MM.1S (cell line): ENCODE measurements around the gene ZNF134.

ENCODE experiments used
- DNase-seq: peaks from one replicate; pipeline ENCODE4 v3.0.0-alpha.2; 2015
- H2AFZ ChIP-seq: fragments of 300-600 bp; sonication (generic); 2 replicates; pipeline ENCODE4 v1.6.0; 2016; ENCODE audit warnings: antibody characterized with exemption, low read length
- H3F3A ChIP-seq: fragments of 300-600 bp; sonication (generic); 2 replicates; pipeline ENCODE4 v1.6.1; 2016; ENCODE audit warnings: mild to moderate bottlenecking, antibody characterized with exemption, low read length, moderate library complexity, mixed read lengths; ENCODE audit not compliant: insufficient read depth
- H3K27ac ChIP-seq: fragments of 300-600 bp; sonication (generic); 2 replicates; pipeline ENCODE4 v1.5.1; 2016; ENCODE audit warnings: mild to moderate bottlenecking, low read length
- H3K27me3 ChIP-seq: fragments of 300-600 bp; sonication (generic); replicated peaks from 2 replicates; pipeline ENCODE4 v1.6.0; 2016; ENCODE audit warnings: low read length; ENCODE audit not compliant: insufficient read depth
- H3K36me3 ChIP-seq: fragments of 300-600 bp; sonication (generic); replicated peaks from 2 replicates; pipeline ENCODE4 v1.6.1; 2016; ENCODE audit warnings: mild to moderate bottlenecking, low read length, mixed read lengths; ENCODE audit not compliant: insufficient read depth
- H3K4me1 ChIP-seq: fragments of 300-600 bp; sonication (generic); 2 replicates; pipeline ENCODE4 v1.6.1; 2016; ENCODE audit warnings: low read length, mixed read lengths
- H3K4me2 ChIP-seq: fragments of 300-600 bp; sonication (generic); 2 replicates; pipeline ENCODE4 v1.6.0; 2016; ENCODE audit warnings: low read depth, low read length
- H3K4me3 ChIP-seq: fragments of 300-600 bp; sonication (generic); 2 replicates; pipeline ENCODE4 v1.5.1; 2016; ENCODE audit warnings: low read length, mixed read lengths
- H3K79me2 ChIP-seq: fragments of 300-600 bp; sonication (generic); 2 replicates; pipeline ENCODE4 v1.6.1; 2016; ENCODE audit warnings: mixed run types, low read length, mixed read lengths
- H3K9ac ChIP-seq: fragments of 300-600 bp; sonication (generic); 2 replicates; pipeline ENCODE4 v1.6.1; 2016; ENCODE audit warnings: low read length, mixed read lengths
- H3K9me2 ChIP-seq: fragments of 300-600 bp; sonication (generic); replicated peaks from 2 replicates; pipeline ENCODE4 v1.6.1; 2016; ENCODE audit warnings: mild to moderate bottlenecking, low read length, mixed read lengths; ENCODE audit not compliant: insufficient read depth
- H3K9me3 ChIP-seq: fragments of 300-600 bp; sonication (generic); replicated peaks from 2 replicates; pipeline ENCODE4 v1.6.1; 2016; ENCODE audit warnings: mild to moderate bottlenecking, low read length, mixed read lengths; ENCODE audit not compliant: insufficient read depth
- H4K20me1 ChIP-seq: fragments of 300-600 bp; sonication (generic); 2 replicates; pipeline ENCODE4 v1.6.1; 2016; ENCODE audit warnings: mild to moderate bottlenecking, low read length, moderate library complexity, mixed read lengths; ENCODE audit not compliant: insufficient read depth
- EZH2 ChIP-seq: fragments of 300-600 bp; sonication (generic); optimal IDR thresholded peaks from 2 replicates; pipeline ENCODE3; 2017; ENCODE audit warnings: low read depth, mild to moderate bottlenecking, antibody characterized with exemption, low read length, mixed read lengths
- EZH2phosphoT487 ChIP-seq: fragments of 300-600 bp; sonication (generic); IDR thresholded peaks from 2 replicates; pipeline ENCODE4 v1.6.1; 2018; ENCODE audit warnings: antibody characterized with exemption, low read length
- TF ChIP-seq, protein P1 (sequence below): fragments of 300-600 bp; sonication (generic); IDR thresholded peaks from 2 replicates; pipeline ENCODE4 v1.5.1; 2016; ENCODE audit warnings: antibody characterized with exemption, low read length, mixed read lengths

Gene ZNF134

DNA sequence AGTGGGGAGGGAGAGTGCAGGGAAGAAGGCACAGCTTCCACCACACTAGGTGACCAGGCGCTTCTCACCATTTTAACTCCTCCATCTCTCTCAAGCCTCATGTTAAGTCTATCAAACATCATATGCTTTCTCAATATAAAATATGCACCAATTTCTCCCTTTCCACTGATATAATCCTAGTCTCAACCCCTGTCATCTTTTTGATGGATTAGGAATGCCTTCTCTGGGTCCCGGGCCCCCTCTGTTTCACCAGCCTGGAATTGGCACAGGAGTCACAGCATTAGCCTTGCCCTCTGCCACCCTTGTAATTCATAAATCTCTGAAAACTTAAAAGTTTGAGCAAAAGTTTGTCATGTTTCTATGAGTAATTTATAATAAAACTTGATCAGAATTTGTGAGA, 54.6 kb downstream of the ZNF134 start, which contains the start of gene ZSCAN4:
ZSCAN4 (plus strand) TSS at position 301 of the 400 bp plus-strand sequence. CDS start 7,211 bp downstream, outside the sequence.
- no peaks in the 10 kb centered on the region for H3K9me3 ChIP-seq
- H3K4me2 ChIP-seq = no peak within 1 kb of the TSS
- no peak within 1 kb of the TSS for H3K9ac ChIP-seq
- H3K36me3 ChIP-seq = no peaks in the 10 kb centered on the region
- no peaks in the 10 kb centered on the region for H3F3A ChIP-seq
- no peak within 1 kb of the TSS for H2AFZ ChIP-seq
- no peaks in the 10 kb centered on the region for H3K4me1 ChIP-seq
- H3K4me3 ChIP-seq = no peak within 1 kb of the TSS
- H3K27ac ChIP-seq = no peak within 1 kb of the TSS
- no peak for TF ChIP-seq EZH2
- TF ChIP-seq, protein P1, sequence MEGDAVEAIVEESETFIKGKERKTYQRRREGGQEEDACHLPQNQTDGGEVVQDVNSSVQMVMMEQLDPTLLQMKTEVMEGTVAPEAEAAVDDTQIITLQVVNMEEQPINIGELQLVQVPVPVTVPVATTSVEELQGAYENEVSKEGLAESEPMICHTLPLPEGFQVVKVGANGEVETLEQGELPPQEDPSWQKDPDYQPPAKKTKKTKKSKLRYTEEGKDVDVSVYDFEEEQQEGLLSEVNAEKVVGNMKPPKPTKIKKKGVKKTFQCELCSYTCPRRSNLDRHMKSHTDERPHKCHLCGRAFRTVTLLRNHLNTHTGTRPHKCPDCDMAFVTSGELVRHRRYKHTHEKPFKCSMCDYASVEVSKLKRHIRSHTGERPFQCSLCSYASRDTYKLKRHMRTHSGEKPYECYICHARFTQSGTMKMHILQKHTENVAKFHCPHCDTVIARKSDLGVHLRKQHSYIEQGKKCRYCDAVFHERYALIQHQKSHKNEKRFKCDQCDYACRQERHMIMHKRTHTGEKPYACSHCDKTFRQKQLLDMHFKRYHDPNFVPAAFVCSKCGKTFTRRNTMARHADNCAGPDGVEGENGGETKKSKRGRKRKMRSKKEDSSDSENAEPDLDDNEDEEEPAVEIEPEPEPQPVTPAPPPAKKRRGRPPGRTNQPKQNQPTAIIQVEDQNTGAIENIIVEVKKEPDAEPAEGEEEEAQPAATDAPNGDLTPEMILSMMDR = no peak
- TF ChIP-seq EZH2phosphoT487 = no peak
- H3K27me3 ChIP-seq = no peaks in the 10 kb centered on the region
- H4K20me1 ChIP-seq = no peaks in the 10 kb centered on the region
- no peaks in the 10 kb centered on the region for H3K9me2 ChIP-seq
- no peaks in the 10 kb centered on the region for H3K79me2 ChIP-seq
- no peak for DNase-seq

DNA sequence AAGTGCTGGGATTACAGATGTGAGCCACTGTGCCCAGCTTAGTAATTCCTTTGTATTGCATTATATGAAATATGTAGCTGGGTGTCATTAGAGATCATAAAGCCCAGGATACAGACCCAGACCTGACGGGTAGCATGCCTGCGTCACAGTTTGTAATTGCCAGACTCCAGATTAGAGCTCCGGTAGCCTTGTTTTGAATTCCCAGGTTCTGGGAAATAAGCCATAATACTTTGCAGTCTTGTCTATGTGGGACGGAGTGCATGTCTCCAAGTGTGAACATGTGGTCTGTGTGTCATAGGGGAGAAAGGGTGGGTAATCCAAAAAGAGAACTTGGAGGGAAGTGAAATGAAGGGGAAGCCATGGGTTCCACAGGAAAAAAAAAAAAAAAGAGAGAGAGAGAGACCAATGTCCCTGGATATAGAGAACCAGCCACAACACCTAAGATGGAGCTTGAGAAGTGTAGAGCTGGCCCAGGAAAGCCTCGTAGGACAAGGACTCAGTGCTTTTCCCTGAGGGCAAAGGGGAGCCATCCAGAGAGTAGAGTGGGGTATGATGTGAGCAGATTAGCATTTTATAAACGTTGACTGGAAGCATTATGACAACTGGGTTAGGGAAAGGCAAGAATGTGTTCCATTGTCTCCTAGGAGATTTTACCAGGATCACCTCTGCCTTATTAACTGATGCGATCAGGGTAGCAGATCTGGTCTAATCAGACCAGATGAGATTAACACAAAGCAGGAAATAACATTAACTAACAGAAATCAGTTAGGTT, 57.3 kb downstream of the ZNF134 start:
- H3K9me2 ChIP-seq = no peaks in the 10 kb centered on the region
- H3F3A ChIP-seq = no peaks in the 10 kb centered on the region
- DNase-seq = no peak
- H3K4me3 ChIP-seq = no peak overlapping the region
- H3K27ac ChIP-seq = no peak overlapping the region
- H3K4me2 ChIP-seq = no peak overlapping the region
- H4K20me1 ChIP-seq = no peaks in the 10 kb centered on the region
- no peak overlapping the region for H2AFZ ChIP-seq
- no peaks in the 10 kb centered on the region for H3K36me3 ChIP-seq
- no peak overlapping the region for H3K9ac ChIP-seq
- H3K4me1 ChIP-seq = no peaks in the 10 kb centered on the region
- no peaks in the 10 kb centered on the region for H3K27me3 ChIP-seq
- H3K9me3 ChIP-seq = no peaks in the 10 kb centered on the region
- TF ChIP-seq, protein P1 = no peak
- TF ChIP-seq EZH2 = no peak
- TF ChIP-seq EZH2phosphoT487 = no peak
- no peaks in the 10 kb centered on the region for H3K79me2 ChIP-seq

DNA sequence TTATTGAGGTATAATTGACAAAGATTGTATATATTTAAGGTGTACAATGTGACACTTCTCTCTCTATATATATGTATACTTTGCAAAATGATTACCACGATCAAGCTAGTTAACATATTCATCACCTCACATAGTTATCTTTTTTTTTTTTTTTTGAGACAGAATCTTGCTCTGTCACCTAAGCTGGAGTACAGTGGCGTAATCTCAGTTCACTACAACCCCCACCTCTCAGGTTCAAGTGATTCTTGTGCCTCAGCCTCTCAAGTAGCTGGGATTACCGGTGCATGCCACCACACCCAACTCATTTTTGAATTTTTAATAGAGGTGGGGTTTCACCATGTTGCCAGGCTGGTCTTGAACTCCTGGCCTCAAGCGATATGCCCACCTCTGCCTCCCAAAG, 58.4 kb downstream of the ZNF134 start:
- Histone ChIP-seq H3K79me2 (no peaks in the 10 kb centered on the region), H3K9me3 (0 out of 2 replicates have a peak, but pooled peaks cover 4% of the 10 kb centered on the region), H3F3A (no peaks in the 10 kb centered on the region), H3K27ac (no peak overlapping the region), H3K4me3 (no peak overlapping the region), H3K9ac (no peak overlapping the region), H3K27me3 (no peaks in the 10 kb centered on the region), H4K20me1 (no peaks in the 10 kb centered on the region), H3K4me2 (no peak overlapping the region), H3K36me3 (no peaks in the 10 kb centered on the region), H3K9me2 (no peaks in the 10 kb centered on the region), H2AFZ (no peak overlapping the region), H3K4me1 (no peaks in the 10 kb centered on the region)
- no peak for TF ChIP-seq EZH2phosphoT487
- TF ChIP-seq, protein P1 = no peak
- no peak for TF ChIP-seq EZH2
- no peak for DNase-seq
